ENCODE data around the gene RC3H1. TPM values are rescaled to one million over a fixed set of nuclear protein-coding genes. Genes with fewer than 3 reads are reported as not detected.
A peak's percentile ranks its signal among the peaks of the same experiment; 100 is the strongest.

RC3H1 gene
- total and polyA plus RNA-seq, 7 donors: 2.9 to 39.1 (median 23.0) TPM

DNA sequence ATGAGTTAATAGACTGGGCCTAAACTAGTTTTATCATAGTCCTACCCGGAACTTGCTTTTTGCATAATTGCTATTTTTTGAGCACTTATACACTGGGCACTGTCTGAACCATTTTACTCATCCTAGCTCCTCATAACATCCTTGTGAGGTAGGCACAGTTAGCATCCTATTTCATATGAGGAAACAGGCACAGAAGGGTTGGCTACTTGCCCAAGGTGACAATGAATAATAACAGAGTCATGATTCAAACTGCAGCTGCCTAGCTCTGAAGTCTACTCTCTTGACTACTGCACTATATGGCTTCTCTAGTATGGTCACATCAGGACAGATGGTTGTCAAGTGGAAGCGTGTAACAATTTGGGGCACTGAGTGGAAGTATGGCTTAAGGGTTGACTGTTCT is 18.2 kb upstream of the RC3H1 start:
- WGBS, 3 donors: 46 to 59% (median 54%) methylated on average over 2 of the region's 2 CpGs
- Histone ChIP-seq H3K4me1 (no peaks in the 10 kb centered on the region), H3K9me3 (no peaks in the 10 kb centered on the region), H3K27ac (no peak overlapping the region), H3K27me3 (ENCODE audit: insufficient read depth in 3 of 3, low read length in 2 of 3) (no peaks in the 10 kb centered on the region), H3K4me3 (no peak overlapping the region), H3K36me3 (ENCODE audit: insufficient read depth in 1 of 2, low read depth in 1 of 2) (no peaks in the 10 kb centered on the region)
- ATAC-seq (peak; percentile 65 to 84 (median 74)), DNase-seq (no peak)
- intact Hi-C loops (cut with DNase I): no loop called here
- no peak for TF ChIP-seq CTCF (IDR thresholded peaks at IDR 0.05)

GRCh38 chr1:174039027-174039426 is 16.9 kb upstream of the RC3H1 start:
- H3K36me3 ChIP-seq (ENCODE audit: insufficient read depth in 1 of 2, low read depth in 1 of 2): no peaks in the 10 kb centered on the region
- H3K27ac ChIP-seq: no peak overlapping the region
- 74 to 79% (median 76%) methylated on average over 1 of the region's 1 CpG for WGBS, 3 donors
- no peaks in the 10 kb centered on the region for H3K27me3 ChIP-seq (ENCODE audit: insufficient read depth in 3 of 3, low read length in 2 of 3)
- DNase-seq: no peak
- no peak for TF ChIP-seq CTCF (IDR thresholded peaks at IDR 0.05)
- ATAC-seq: no peak
- intact Hi-C loops (cut with DNase I): no loop called here
- H3K9me3 ChIP-seq: no peaks in the 10 kb centered on the region
- H3K4me1 ChIP-seq: no peaks in the 10 kb centered on the region
- H3K4me3 ChIP-seq: no peak overlapping the region

GRCh38 chr1:174036798-174037197 is 14.6 kb upstream of the RC3H1 start:
- no peak for TF ChIP-seq CTCF (IDR thresholded peaks at IDR 0.05)
- H3K9me3 ChIP-seq: no peaks in the 10 kb centered on the region
- H3K4me1 ChIP-seq: no peaks in the 10 kb centered on the region
- no peaks in the 10 kb centered on the region for H3K36me3 ChIP-seq (ENCODE audit: insufficient read depth in 1 of 2, low read depth in 1 of 2)
- no peaks in the 10 kb centered on the region for H3K27me3 ChIP-seq (ENCODE audit: insufficient read depth in 3 of 3, low read length in 2 of 3)
- DNase-seq: no peak
- no peak for ATAC-seq
- no peak overlapping the region for H3K27ac ChIP-seq
- H3K4me3 ChIP-seq: no peak overlapping the region
- intact Hi-C loops (cut with DNase I): no loop called here

DNA sequence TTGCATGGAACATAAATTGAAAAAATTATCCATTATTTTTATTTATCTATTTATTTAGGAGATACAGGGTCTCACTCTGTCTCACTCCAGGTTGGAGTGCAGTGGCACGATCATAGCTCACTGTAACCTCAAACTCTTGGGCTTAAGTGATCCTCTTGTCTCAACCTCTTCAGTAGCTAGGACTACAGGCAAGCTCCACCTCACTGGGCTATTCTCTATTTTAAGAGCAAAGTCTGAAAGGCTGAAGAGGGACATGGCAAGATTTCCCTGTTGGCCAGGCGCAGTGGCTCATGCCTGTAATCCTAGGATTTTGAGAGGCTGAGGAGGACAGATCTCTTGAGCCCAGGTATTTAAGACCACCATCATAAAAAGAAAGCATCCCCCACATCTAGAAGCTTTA is 14.0 kb upstream of the RC3H1 start:
- Histone ChIP-seq H3K9me3 (no peaks in the 10 kb centered on the region), H3K4me1 (no peaks in the 10 kb centered on the region), H3K36me3 (ENCODE audit: insufficient read depth in 1 of 2, low read depth in 1 of 2) (no peaks in the 10 kb centered on the region), H3K4me3 (no peak overlapping the region), H3K27ac (no peak overlapping the region), H3K27me3 (ENCODE audit: insufficient read depth in 3 of 3, low read length in 2 of 3) (no peaks in the 10 kb centered on the region)
- intact Hi-C loops (cut with DNase I): no loop called here
- TF ChIP-seq CTCF (IDR thresholded peaks at IDR 0.05): no peak
- WGBS, 3 donors: 66 to 92% (median 86%) methylated on average over 2 of the region's 2 CpGs
- ATAC-seq: no peak
- no peak for DNase-seq

DNA sequence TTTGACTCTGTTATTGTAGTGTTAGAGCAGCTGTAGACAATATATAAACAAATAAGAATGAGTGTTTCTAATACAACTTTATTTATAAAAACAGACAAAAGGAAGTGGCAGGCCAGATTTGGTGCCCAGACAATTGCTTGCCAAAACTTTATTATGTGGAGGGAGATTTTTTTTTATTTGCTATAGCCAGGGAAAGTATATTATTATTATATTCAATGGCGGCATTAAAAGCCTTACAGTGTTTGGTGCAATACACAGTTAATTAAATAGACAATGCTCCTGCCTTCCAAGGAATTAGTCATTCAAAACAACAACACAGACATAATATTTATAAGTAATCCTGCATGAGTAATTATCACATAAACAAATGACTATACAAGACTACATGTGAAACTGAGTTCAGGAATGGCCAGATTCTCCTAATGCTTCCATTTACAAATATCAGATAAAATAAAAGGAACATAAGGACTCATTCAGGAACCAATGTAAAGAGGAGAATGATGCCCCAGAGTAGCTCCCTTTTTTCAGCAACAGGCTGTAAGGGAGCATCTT is 10.6 kb upstream of the RC3H1 start:
- H3K9me3 ChIP-seq: no peaks in the 10 kb centered on the region
- WGBS, 3 donors: 91 to 97% (median 96%) methylated on average over 1 of the region's 1 CpG
- no peaks in the 10 kb centered on the region for H3K36me3 ChIP-seq (ENCODE audit: insufficient read depth in 1 of 2, low read depth in 1 of 2)
- no peaks in the 10 kb centered on the region for H3K4me1 ChIP-seq
- no peaks in the 10 kb centered on the region for H3K27me3 ChIP-seq (ENCODE audit: insufficient read depth in 3 of 3, low read length in 2 of 3)
- no peak overlapping the region for H3K4me3 ChIP-seq
- no peak overlapping the region for H3K27ac ChIP-seq
- DNase-seq: no peak
- intact Hi-C loops (cut with DNase I): no loop called here
- ATAC-seq: no peak
- TF ChIP-seq CTCF (IDR thresholded peaks at IDR 0.05): no peak
